ENCODE results near the gene GJE1. TPM values are rescaled to one million over a fixed set of nuclear protein-coding genes. Genes with fewer than 3 reads are reported as not detected.

Gene GJE1
- total and polyA plus RNA-seq, 8 donors: not detected

- no peak overlapping the region for H3K4me3 ChIP-seq
- no peak for FAIRE-seq
- H3K27ac ChIP-seq: no peak overlapping the region
- DNase-seq: no peak
- H3K9me3 ChIP-seq: no peaks in the 10 kb centered on the region
- H3K27me3 ChIP-seq: no peaks in the 10 kb centered on the region
- TF ChIP-seq CTCF (IDR thresholded peaks at IDR 0.05): no peak
- peaks cover 8 to 17% (median 15%) of the 10 kb centered on the region in 3 donors for H3K4me1 ChIP-seq
- H3K36me3 ChIP-seq: peaks cover 0 to 5% (median 0%) of the 10 kb centered on the region in 3 donors
- intact Hi-C loops (cut with DNase I): no loop called here
- WGBS, 2 donors: 9 to 12% methylated on average over 1 of the region's 1 CpG
- no peak for ATAC-seq
These were observed 30.1 kb downstream of the GJE1 start for GRCh38 chr6:142162780-142163179.

- H3K4me1 ChIP-seq: peaks cover 8 to 17% (median 15%) of the 10 kb centered on the region in 3 donors
- FAIRE-seq: no peak
- 83 to 85% methylated on average over 4 of the region's 4 CpGs for WGBS, 2 donors
These were observed 32.5 kb downstream of the GJE1 start for GRCh38 chr6:142165227-142165626.

GRCh38 chr6:142167071-142167470, 34.3 kb downstream of the GJE1 start:
- H3K9me3 ChIP-seq: no peaks in the 10 kb centered on the region
- 74 to 76% methylated on average over 3 of the region's 3 CpGs for WGBS, 2 donors
- intact Hi-C loops (cut with DNase I): no loop called here
- no peaks in the 10 kb centered on the region for H3K27me3 ChIP-seq
- peaks cover 0 to 6% (median 5%) of the 10 kb centered on the region in 3 donors for H3K36me3 ChIP-seq
- H3K4me1 ChIP-seq: peaks cover 8 to 14% (median 11%) of the 10 kb centered on the region in 3 donors
- no peak overlapping the region for H3K27ac ChIP-seq
- DNase-seq (no peak), ATAC-seq (no peak), FAIRE-seq (no peak)
- TF ChIP-seq CTCF (IDR thresholded peaks at IDR 0.05): no peak
- no peak overlapping the region for H3K4me3 ChIP-seq

More at GRCh38 chr6:142165227-142165626, 32.5 kb downstream of the GJE1 start:
- no peak overlapping the region for H3K27ac ChIP-seq
- peaks cover 0 to 5% (median under 1%) of the 10 kb centered on the region in 3 donors for H3K36me3 ChIP-seq
- DNase-seq (no peak), ATAC-seq (no peak)
- H3K4me3 ChIP-seq: no peak overlapping the region
- intact Hi-C loops (cut with DNase I): no loop called here
- no peaks in the 10 kb centered on the region for H3K9me3 ChIP-seq
- no peak for TF ChIP-seq CTCF (IDR thresholded peaks at IDR 0.05)
- no peaks in the 10 kb centered on the region for H3K27me3 ChIP-seq

GRCh38 chr6:142167486-142167885, 34.8 kb downstream of the GJE1 start:
- H3K9me3 ChIP-seq: no peaks in the 10 kb centered on the region
- ATAC-seq: no peak
- peaks cover 5 to 10% (median 7%) of the 10 kb centered on the region in 3 donors for H3K4me1 ChIP-seq
- no peaks in the 10 kb centered on the region for H3K27me3 ChIP-seq
- DNase-seq: no peak
- no peak for TF ChIP-seq CTCF (IDR thresholded peaks at IDR 0.05)
- peaks cover 0 to 6% (median 5%) of the 10 kb centered on the region in 3 donors for H3K36me3 ChIP-seq
- no peak for FAIRE-seq
- no peak overlapping the region for H3K4me3 ChIP-seq
- intact Hi-C loops (cut with DNase I): no loop called here
- WGBS, 2 donors: 75 to 76% methylated on average over 2 of the region's 2 CpGs
- H3K27ac ChIP-seq: no peak overlapping the region

GRCh38 chr6:142171351-142171750, 38.6 kb downstream of the GJE1 start:
- Histone ChIP-seq H3K36me3 (peaks cover 0 to 6% (median 5%) of the 10 kb centered on the region in 3 donors), H3K9me3 (no peaks in the 10 kb centered on the region), H3K4me1 (no peaks in the 10 kb centered on the region), H3K27me3 (no peaks in the 10 kb centered on the region), H3K27ac (no peak overlapping the region), H3K4me3 (no peak overlapping the region)
- TF ChIP-seq CTCF (IDR thresholded peaks at IDR 0.05): no peak
- no peak for FAIRE-seq
- ATAC-seq: no peak
- no peak for DNase-seq
- intact Hi-C loops (cut with DNase I): no loop called here
